Measurements from ENCODE around the gene AFF1. TPM values are rescaled to one million over a fixed set of nuclear protein-coding genes. Genes with fewer than 3 reads are reported as not detected.

Gene AFF1
- total and polyA plus RNA-seq, 2 donors from 2014 or later, result 13.4 to 187 TPM

DNA sequence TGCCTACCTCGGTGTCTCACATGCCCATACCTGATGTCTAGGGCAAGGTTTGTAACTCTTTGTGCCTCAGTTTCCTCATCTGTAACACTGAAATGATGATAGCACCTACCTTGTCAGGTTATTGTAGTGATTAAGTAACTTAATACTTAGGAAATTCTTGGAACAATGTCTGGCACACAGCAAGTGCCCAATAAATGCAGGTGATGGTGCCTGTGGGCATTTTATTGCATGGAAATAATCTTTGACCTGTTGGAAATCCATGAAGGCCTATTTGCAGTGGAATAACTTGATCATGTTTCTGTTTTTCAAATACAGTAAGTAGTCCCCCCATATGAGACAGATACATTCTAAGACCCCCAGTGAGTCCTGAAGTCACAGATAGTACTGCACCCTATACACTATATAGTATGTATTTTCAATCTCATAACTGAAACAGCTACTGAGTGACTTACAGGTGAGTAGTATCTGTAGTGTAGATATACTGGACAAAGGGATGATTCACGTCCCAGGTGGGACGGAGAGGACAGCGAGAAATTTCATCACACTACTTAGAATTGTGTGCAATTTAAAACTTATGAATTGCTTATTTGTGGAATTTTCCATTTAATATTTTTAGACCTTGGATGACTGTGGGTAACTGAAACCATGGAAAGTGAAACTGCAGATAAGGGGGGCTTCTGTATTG, 42.1 kb downstream of the AFF1 start:
- H3K4me3 ChIP-seq (ENCODE audit: low read length in 3 of 3), result no peak overlapping the region
- H3K27me3 ChIP-seq (ENCODE audit: control insufficient read depth, insufficient read depth, low read length), result no peaks in the 10 kb centered on the region
- H3K36me3 ChIP-seq (ENCODE audit: control insufficient read depth in 2 of 3, insufficient read depth in 3 of 3, low read length in 3 of 3), result no peaks in the 10 kb centered on the region
- no peak overlapping the region for H3K9ac ChIP-seq (ENCODE audit: low read length in 3 of 3)
- no peak for DNase-seq
- intact Hi-C loops (cut with DNase I), result no loop called here
- H3K9me3 ChIP-seq (ENCODE audit: control insufficient read depth in 2 of 3, insufficient read depth in 1 of 3, low read length in 3 of 3), result no peaks in the 10 kb centered on the region
- no peak overlapping the region for H3K27ac ChIP-seq (ENCODE audit: low read depth in 2 of 2, low read length in 2 of 2)
- no peak for FAIRE-seq
- TF ChIP-seq, protein P1, sequence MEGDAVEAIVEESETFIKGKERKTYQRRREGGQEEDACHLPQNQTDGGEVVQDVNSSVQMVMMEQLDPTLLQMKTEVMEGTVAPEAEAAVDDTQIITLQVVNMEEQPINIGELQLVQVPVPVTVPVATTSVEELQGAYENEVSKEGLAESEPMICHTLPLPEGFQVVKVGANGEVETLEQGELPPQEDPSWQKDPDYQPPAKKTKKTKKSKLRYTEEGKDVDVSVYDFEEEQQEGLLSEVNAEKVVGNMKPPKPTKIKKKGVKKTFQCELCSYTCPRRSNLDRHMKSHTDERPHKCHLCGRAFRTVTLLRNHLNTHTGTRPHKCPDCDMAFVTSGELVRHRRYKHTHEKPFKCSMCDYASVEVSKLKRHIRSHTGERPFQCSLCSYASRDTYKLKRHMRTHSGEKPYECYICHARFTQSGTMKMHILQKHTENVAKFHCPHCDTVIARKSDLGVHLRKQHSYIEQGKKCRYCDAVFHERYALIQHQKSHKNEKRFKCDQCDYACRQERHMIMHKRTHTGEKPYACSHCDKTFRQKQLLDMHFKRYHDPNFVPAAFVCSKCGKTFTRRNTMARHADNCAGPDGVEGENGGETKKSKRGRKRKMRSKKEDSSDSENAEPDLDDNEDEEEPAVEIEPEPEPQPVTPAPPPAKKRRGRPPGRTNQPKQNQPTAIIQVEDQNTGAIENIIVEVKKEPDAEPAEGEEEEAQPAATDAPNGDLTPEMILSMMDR (IDR thresholded peaks at IDR 0.05; ENCODE audit: borderline replicate concordance, extremely low read depth, insufficient read depth), result no peak
- H3K4me1 ChIP-seq (ENCODE audit: control insufficient read depth in 2 of 3, insufficient read depth in 2 of 3, low read depth in 1 of 3, low read length in 3 of 3), result peaks cover 0 to 9% (median 7%) of the 10 kb centered on the region in 3 donors

DNA sequence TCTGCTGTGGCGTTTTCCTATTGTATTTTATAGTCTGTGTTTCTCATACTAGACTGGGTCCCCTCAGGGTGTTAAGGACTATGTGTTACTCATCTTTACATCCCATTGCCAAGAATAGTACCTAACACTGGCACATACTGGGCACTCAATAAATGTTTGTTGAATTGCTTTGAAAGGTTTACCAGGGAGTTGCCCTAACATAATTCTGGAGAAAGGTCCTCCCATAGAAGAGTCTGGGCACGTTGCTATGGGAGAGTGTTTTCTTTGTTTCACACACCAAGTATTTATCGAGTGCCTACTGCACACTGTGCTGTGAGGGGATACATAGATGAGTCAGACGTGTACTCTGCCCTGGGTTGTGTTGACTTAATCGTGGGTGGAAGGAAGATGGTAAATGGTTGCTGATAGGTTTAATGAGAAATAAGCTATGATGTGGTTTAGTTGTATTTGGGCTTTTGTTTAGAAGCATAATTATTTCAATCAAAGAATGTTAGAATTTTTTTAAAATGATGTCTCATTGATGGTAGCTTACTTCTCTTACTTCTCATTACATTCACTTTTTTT, 42.9 kb downstream of the AFF1 start:
- Histone ChIP-seq H3K9ac (ENCODE audit: low read length in 3 of 3) (no peak overlapping the region), H3K36me3 (ENCODE audit: control insufficient read depth in 2 of 3, insufficient read depth in 3 of 3, low read length in 3 of 3) (no peaks in the 10 kb centered on the region), H3K27me3 (ENCODE audit: control insufficient read depth, insufficient read depth, low read length) (no peaks in the 10 kb centered on the region), H3K27ac (ENCODE audit: low read depth in 2 of 2, low read length in 2 of 2) (no peak overlapping the region), H3K4me1 (ENCODE audit: control insufficient read depth in 2 of 3, insufficient read depth in 2 of 3, low read depth in 1 of 3, low read length in 3 of 3) (peaks cover 0 to 9% (median 6%) of the 10 kb centered on the region in 3 donors), H3K4me3 (ENCODE audit: low read length in 3 of 3) (no peak overlapping the region), H3K9me3 (ENCODE audit: control insufficient read depth in 2 of 3, insufficient read depth in 1 of 3, low read length in 3 of 3) (no peaks in the 10 kb centered on the region)
- TF ChIP-seq, protein P1 (IDR thresholded peaks at IDR 0.05; ENCODE audit: borderline replicate concordance, extremely low read depth, insufficient read depth), result no peak
- intact Hi-C loops (cut with DNase I), result no loop called here
- FAIRE-seq, result no peak
- DNase-seq, result no peak

DNA sequence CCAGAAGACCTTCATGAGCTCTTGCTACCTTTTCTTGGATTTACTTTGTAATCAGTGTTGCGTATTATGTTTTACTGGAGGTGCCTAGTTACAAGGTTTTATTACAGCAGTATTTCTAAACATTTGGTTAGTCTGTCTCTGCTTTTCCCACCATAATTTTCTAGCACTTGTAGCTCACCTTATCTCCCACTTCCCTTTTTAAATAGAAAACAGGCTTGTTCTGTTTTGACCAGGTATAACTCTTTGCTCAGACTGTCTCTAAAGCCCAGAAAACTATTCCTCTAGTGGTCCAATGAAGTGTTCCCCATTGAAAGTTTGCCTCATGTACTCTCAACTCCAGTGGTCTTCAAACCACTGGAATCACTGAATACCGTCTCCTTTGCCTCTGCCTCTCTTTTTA, 43.9 kb downstream of the AFF1 start:
- Histone ChIP-seq H3K9ac (ENCODE audit: low read length in 3 of 3) (no peak overlapping the region), H3K27ac (ENCODE audit: low read depth in 2 of 2, low read length in 2 of 2) (no peak overlapping the region), H3K27me3 (ENCODE audit: control insufficient read depth, insufficient read depth, low read length) (no peaks in the 10 kb centered on the region), H3K4me1 (ENCODE audit: control insufficient read depth in 2 of 3, insufficient read depth in 2 of 3, low read depth in 1 of 3, low read length in 3 of 3) (peaks cover 0 to 3% (median 0%) of the 10 kb centered on the region in 3 donors), H3K36me3 (ENCODE audit: control insufficient read depth in 2 of 3, insufficient read depth in 3 of 3, low read length in 3 of 3) (no peaks in the 10 kb centered on the region), H3K4me3 (ENCODE audit: low read length in 3 of 3) (no peak overlapping the region), H3K9me3 (ENCODE audit: control insufficient read depth in 2 of 3, insufficient read depth in 1 of 3, low read length in 3 of 3) (no peaks in the 10 kb centered on the region)
- intact Hi-C loops (cut with DNase I), result no loop called here
- TF ChIP-seq, protein P1 (IDR thresholded peaks at IDR 0.05; ENCODE audit: borderline replicate concordance, extremely low read depth, insufficient read depth), result no peak
- DNase-seq (no peak), FAIRE-seq (no peak)
